Measurements from ENCODE around the gene PDLIM3.

DNA sequence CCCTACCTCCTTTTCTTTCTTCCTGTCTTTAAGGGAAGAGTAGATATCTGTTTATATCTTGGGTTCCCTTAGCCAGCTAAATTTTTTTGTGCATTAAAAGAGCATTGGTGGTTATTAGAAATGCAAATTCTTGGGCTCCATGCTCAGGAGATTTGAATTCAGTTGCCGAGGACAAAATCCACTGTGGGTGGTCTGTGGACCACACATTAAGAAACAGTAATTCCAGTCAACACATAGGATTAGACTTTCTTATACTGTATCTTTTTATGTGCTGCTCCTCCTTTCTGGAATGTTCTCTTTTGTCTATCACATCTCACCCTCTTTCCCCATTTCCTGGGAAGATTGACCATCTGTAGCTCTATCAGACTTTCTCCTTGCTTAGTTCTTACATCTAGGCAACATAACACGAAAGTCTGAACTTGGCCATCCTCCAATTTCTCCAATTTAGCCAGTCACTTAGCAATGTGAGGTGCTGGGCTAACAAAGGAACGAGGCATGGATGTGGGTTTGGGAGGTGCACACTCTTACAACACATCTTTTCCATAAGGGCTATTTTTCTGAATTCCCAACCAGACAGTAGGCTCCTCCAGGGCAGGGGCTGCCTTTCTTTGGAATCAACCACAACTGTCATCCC is 5.3 kb upstream of the PDLIM3 start:
- TF ChIP-seq, protein P1, sequence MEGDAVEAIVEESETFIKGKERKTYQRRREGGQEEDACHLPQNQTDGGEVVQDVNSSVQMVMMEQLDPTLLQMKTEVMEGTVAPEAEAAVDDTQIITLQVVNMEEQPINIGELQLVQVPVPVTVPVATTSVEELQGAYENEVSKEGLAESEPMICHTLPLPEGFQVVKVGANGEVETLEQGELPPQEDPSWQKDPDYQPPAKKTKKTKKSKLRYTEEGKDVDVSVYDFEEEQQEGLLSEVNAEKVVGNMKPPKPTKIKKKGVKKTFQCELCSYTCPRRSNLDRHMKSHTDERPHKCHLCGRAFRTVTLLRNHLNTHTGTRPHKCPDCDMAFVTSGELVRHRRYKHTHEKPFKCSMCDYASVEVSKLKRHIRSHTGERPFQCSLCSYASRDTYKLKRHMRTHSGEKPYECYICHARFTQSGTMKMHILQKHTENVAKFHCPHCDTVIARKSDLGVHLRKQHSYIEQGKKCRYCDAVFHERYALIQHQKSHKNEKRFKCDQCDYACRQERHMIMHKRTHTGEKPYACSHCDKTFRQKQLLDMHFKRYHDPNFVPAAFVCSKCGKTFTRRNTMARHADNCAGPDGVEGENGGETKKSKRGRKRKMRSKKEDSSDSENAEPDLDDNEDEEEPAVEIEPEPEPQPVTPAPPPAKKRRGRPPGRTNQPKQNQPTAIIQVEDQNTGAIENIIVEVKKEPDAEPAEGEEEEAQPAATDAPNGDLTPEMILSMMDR (conservative IDR thresholded peaks at IDR 0.05; ENCODE audit: low read depth, low read length), result no peak
- no peak for TF ChIP-seq EZH2 (IDR thresholded peaks at IDR 0.05; ENCODE audit: low read length, unreplicated experiment)
- no peak for TF ChIP-seq EZH2phosphoT487 (IDR thresholded peaks at IDR 0.05; ENCODE audit: borderline replicate concordance, low read length)

All from PC-3 (cell line).